DND-41 (cell line): Measurements from ENCODE around the gene PALD1.
A peak's percentile ranks its signal among the peaks of the same experiment; 100 is the strongest.

ENCODE experiments used
- ATAC-seq: fragments of 200-7000 bp; cut with Tn5 transposase; 3 replicates; pipeline ENCODE4 v1.9.1; 2021; ENCODE audit warnings: low read depth; ENCODE audit not compliant: insufficient read depth
- DNase-seq: peaks from one replicate; pipeline ENCODE4 v3.0.0-alpha.2; 2020
- H2AFZ ChIP-seq: 2 replicates; pipeline ENCODE4 v1.6.0; 2012; ENCODE audit warnings: low read depth, low read length
- H3K27ac ChIP-seq: 2 replicates; pipeline ENCODE4 v1.5.1; 2012; ENCODE audit warnings: low read length, inconsistent platforms
- H3K27me3 ChIP-seq: fragments of 200-600 bp; sonication (generic); 2 replicates; pipeline ENCODE4 v1.6.0; 2012; ENCODE audit warnings: low read length, mild to moderate bottlenecking, inconsistent platforms; ENCODE audit not compliant: insufficient read depth, poor library complexity
- H3K36me3 ChIP-seq: 2 replicates; pipeline ENCODE4 v1.5.1; 2012; ENCODE audit warnings: low read length, inconsistent platforms; ENCODE audit not compliant: insufficient read depth
- H3K4me1 ChIP-seq: 2 replicates; pipeline ENCODE4 v1.5.1; 2012; ENCODE audit warnings: mild to moderate bottlenecking, low read length; ENCODE audit not compliant: insufficient read depth
- H3K4me2 ChIP-seq: 2 replicates; pipeline ENCODE4 v1.6.0; 2012; ENCODE audit warnings: mild to moderate bottlenecking, moderate library complexity, low read length, inconsistent platforms; ENCODE audit not compliant: insufficient read depth
- H3K4me3 ChIP-seq, 2 experiments: fragments of 200-600 bp in 1 of 2; shearing (Covaris generic) in 1 of 2; 2 replicates each; pipeline ENCODE4 v1.5.1; 2012 to 2016; ENCODE audit warnings: inconsistent platforms in 2 of 2, low read length in 2 of 2, mild to moderate bottlenecking in 2 of 2, low read depth in 1 of 2, moderate library complexity in 1 of 2
- H3K79me2 ChIP-seq: 2 replicates; pipeline ENCODE4 v1.6.0; 2012; ENCODE audit warnings: low read length, inconsistent platforms; ENCODE audit not compliant: insufficient read depth
- H3K9ac ChIP-seq: 2 replicates; pipeline ENCODE4 v1.6.0; 2012; ENCODE audit warnings: low read depth, mild to moderate bottlenecking, inconsistent platforms, low read length, moderate library complexity
- H3K9me3 ChIP-seq: 2 replicates; pipeline ENCODE4 v1.5.1; 2012; ENCODE audit warnings: low read length, moderate library complexity, mild to moderate bottlenecking, inconsistent platforms; ENCODE audit not compliant: insufficient read depth, severe bottlenecking
- H4K20me1 ChIP-seq: 2 replicates; pipeline ENCODE4 v1.6.0; 2012; ENCODE audit warnings: low read length; ENCODE audit not compliant: insufficient read depth
- EZH2 ChIP-seq: IDR thresholded peaks from 3 replicates; pipeline ENCODE4 v1.6.1; 2012; ENCODE audit warnings: borderline replicate concordance, low read depth, mild to moderate bottlenecking, moderate library complexity, low read length, inconsistent platforms; ENCODE audit not compliant: severe bottlenecking
- TF ChIP-seq, protein P1 (sequence below): IDR thresholded peaks from 2 replicates; pipeline ENCODE4 v1.5.1; 2012; ENCODE audit warnings: borderline replicate concordance, low read length, moderate library complexity, mild to moderate bottlenecking; ENCODE audit not compliant: poor library complexity, severe bottlenecking; ENCODE audit errors: extremely low read depth

PALD1 gene

DNA sequence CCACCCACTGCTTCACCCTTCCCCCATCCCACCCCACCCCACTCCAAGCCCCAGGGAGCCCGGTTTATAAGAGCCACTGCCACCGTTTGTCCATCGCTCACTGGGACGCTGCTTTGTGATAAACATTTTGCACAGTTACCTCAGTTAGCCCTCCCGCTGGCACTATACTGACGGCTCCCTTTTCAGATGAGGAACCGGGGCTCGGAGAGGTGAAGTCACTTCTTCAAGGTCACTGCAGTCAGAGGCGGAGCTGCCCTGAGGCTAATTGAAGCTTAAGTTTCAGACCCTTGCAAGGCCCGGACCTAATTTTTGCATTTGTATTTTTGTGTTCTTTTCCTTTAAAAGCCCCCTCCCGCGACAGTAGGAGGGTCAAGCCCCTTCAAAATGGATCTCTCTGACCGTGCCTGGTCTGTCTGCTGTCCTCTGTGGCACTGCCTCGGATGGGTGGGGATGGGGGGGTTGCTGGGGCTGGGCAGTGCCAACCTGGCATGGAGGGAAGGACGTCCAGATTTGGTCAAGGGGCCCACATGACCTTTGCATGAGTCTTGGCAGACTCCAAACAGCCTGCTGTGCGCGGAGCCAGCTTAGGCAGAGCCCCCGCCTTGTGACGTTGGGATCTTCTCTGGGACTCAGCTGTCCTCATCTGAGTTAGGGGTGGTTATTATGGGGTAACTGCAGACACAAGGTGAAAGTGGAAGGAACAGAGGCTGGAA is 19.4 kb upstream of the PALD1 start:
- no peaks in the 10 kb centered on the region for H3K36me3 ChIP-seq
- H3K4me3 ChIP-seq = no peak overlapping the region
- no peak overlapping the region for H3K4me2 ChIP-seq
- ATAC-seq (no peak), DNase-seq (no peak)
- TF ChIP-seq EZH2 = no peak
- TF ChIP-seq, protein P1, sequence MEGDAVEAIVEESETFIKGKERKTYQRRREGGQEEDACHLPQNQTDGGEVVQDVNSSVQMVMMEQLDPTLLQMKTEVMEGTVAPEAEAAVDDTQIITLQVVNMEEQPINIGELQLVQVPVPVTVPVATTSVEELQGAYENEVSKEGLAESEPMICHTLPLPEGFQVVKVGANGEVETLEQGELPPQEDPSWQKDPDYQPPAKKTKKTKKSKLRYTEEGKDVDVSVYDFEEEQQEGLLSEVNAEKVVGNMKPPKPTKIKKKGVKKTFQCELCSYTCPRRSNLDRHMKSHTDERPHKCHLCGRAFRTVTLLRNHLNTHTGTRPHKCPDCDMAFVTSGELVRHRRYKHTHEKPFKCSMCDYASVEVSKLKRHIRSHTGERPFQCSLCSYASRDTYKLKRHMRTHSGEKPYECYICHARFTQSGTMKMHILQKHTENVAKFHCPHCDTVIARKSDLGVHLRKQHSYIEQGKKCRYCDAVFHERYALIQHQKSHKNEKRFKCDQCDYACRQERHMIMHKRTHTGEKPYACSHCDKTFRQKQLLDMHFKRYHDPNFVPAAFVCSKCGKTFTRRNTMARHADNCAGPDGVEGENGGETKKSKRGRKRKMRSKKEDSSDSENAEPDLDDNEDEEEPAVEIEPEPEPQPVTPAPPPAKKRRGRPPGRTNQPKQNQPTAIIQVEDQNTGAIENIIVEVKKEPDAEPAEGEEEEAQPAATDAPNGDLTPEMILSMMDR = no peak
- no peaks in the 10 kb centered on the region for H3K79me2 ChIP-seq
- no peak overlapping the region for H3K27ac ChIP-seq
- 0 out of 2 replicates have a peak, but pooled peaks cover 7% of the 10 kb centered on the region for H4K20me1 ChIP-seq
- H3K27me3 ChIP-seq = peaks cover 5% of the 10 kb centered on the region
- no peaks in the 10 kb centered on the region for H3K9me3 ChIP-seq
- H2AFZ ChIP-seq = no peak overlapping the region
- H3K9ac ChIP-seq = no peak overlapping the region
- no peaks in the 10 kb centered on the region for H3K4me1 ChIP-seq

DNA sequence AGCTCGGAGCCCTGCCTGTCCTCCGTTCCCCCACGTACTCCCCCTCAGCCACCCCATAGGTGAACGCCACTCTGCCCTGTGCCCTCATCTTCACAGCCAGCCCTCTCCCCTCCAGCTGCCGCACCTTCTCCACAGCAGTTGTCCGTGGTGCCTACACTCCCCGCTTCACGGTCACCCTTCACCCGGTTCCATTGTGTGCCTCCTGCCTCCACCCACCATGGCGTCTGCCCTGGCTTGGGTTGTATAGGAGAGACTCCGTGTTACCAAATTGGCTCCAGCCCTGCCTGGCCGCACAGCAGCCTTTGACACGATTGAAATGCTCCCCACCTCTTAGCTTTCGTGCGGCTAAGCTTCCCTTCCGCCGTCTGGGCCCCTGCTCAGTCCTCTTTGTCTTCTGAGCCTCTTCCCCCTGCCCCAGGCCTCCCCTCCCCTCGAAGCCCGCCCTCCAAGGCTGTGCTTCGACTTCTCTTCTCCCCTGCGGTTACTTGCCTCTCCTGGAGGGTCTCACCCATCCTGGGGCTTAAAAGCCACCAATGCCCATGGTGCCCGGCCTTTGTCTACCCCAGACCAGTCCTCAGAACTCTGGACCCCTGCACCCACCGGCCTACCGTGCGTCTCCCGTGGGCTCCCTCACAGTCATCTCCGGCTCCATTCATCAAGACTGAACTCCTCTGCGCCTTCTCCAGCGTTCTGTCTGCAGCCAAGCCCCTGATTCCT is 18.6 kb upstream of the PALD1 start:
- no peak overlapping the region for H3K4me3 ChIP-seq
- H3K36me3 ChIP-seq = no peaks in the 10 kb centered on the region
- H3K9ac ChIP-seq = no peak overlapping the region
- H3K9me3 ChIP-seq = no peaks in the 10 kb centered on the region
- H3K27ac ChIP-seq = no peak overlapping the region
- H3K27me3 ChIP-seq = peaks cover 3% of the 10 kb centered on the region
- no peak overlapping the region for H2AFZ ChIP-seq
- no peaks in the 10 kb centered on the region for H3K79me2 ChIP-seq
- no peak overlapping the region for H3K4me2 ChIP-seq
- 0 out of 2 replicates have a peak, but pooled peaks cover 7% of the 10 kb centered on the region for H4K20me1 ChIP-seq
- no peaks in the 10 kb centered on the region for H3K4me1 ChIP-seq
- no peak for TF ChIP-seq EZH2
- ATAC-seq (no peak), DNase-seq (no peak)

DNA sequence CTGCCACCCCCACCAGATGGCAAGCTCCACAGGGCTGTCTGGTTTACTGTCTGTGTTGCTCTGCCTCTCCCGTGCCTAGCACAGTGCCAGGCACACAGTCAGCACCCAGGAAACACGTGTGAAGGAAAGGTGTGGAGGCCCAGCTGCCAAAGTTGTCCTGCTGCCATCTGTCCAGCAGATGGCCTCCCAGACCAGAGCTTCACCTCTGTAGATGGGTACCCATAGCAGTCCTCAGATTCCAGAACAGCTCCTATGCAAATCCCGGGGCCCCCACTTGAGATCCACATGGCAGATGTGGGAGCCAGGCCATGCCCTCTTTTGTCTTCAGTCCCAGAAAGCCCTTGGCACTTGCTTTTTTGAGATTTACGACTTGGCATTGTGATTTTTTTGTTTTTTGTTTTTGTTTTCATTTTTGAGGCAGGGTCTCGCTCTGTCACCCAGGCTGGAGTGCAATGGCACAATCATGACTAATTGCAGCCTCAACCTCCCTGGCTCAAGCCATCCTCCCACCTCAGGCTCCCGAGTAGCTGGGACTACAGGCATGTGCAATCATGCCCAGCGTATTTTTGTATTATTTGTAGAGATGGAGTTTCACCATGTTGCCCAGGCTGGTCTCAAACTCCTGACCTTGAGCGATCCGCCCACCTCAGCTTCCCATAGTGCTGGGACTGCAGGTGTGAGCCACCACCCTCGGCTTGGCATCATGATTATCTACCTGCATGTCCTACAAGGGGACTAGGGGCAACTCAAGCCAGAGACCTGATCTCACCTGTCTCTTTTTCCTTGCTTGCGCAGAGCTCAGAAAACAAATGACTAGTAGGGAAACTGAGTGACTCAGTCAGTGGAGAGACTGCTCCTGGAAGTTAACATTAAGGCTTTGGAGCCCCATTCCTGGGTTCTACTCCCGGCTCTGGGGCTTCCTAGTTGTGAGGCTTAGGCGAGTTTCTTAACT is 16.9 kb upstream of the PALD1 start:
- no peak for TF ChIP-seq EZH2
- TF ChIP-seq, protein P1 = peak; percentile 85
- H3K9me3 ChIP-seq = no peaks in the 10 kb centered on the region
- no peak overlapping the region for H3K4me2 ChIP-seq
- DNase-seq (peak; percentile 57), ATAC-seq (peak; percentile 86)
- H3K4me3 ChIP-seq = no peak overlapping the region
- no peaks in the 10 kb centered on the region for H3K4me1 ChIP-seq
- H3K27me3 ChIP-seq = no peaks in the 10 kb centered on the region
- 0 out of 2 replicates have a peak, but pooled peaks cover 3% of the 10 kb centered on the region for H4K20me1 ChIP-seq
- no peak overlapping the region for H3K27ac ChIP-seq
- H3K36me3 ChIP-seq = no peaks in the 10 kb centered on the region
- no peaks in the 10 kb centered on the region for H3K79me2 ChIP-seq
- no peak overlapping the region for H2AFZ ChIP-seq
- no peak overlapping the region for H3K9ac ChIP-seq
